Stimulated activated CD8-positive, alpha-beta memory T cell treated with anti-CD3 and anti-CD28 coated beads, Interleukin-4, amount 100 ng/mL, for 1 hour (primary cell): ENCODE results near the gene MYO1A.
"Not testable (repeated sequence)": the region's sequence is repeated elsewhere in the genome, so short reads cannot be mapped to it uniquely, and the experiment has no call there.

Experiments
- DNase-seq, 2 donors: peaks; one replicate each; pipeline ENCODE4 v3.0.0-alpha.2; 2020; ENCODE audit warnings: low read depth in 2 of 2, low spot score in 1 of 2

Gene MYO1A

DNA sequence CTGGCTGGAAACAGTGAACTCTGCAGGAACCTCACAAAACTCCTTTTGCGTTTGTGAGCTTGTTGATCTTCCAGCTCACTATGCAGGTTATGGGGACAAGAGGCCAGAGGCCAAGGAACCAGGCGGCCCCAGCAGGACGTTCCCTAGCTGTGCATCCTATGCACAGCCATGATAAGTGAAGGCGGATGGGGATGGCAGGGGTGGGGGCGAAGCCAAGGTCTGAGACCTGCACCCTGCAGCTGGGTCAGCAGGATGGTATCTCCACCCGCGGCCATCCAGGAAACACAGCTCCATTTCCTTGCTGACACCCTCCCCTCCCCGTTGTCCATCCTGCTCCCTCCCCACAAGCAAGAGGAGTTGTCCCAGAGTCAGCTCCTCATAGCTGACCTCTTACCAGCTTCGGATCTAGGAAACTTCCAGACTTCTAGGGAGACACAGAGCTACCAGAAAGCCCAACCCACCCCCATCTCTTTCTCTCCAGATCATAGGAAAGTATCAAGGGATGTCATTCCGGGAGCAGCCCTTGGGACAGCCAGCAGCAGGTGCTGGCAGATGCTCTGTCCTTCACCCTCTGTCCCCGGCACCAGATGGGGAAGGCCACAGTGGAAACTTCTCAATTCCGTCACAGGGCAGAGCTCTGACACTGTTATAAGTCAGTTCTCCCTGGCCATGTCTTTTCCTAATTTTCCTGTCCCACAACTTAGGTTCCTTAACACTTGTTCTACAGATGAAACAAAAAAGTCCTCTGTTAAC, 53.0 kb downstream of the MYO1A start:
- DNase-seq: no peak

DNA sequence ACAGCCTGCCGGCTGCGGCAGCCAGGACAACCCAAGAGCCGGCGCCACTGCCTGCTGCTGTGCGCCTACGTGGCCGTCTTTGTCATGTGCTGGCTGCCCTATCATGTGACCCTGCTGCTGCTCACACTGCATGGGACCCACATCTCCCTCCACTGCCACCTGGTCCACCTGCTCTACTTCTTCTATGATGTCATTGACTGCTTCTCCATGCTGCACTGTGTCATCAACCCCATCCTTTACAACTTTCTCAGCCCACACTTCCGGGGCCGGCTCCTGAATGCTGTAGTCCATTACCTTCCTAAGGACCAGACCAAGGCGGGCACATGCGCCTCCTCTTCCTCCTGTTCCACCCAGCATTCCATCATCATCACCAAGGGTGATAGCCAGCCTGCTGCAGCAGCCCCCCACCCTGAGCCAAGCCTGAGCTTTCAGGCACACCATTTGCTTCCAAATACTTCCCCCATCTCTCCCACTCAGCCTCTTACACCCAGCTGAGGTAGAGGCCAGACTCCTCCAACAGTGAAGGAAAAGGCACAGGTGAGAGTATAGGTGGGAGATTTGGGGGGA, 53.9 kb downstream of the MYO1A start:
- no peak for DNase-seq

DNA sequence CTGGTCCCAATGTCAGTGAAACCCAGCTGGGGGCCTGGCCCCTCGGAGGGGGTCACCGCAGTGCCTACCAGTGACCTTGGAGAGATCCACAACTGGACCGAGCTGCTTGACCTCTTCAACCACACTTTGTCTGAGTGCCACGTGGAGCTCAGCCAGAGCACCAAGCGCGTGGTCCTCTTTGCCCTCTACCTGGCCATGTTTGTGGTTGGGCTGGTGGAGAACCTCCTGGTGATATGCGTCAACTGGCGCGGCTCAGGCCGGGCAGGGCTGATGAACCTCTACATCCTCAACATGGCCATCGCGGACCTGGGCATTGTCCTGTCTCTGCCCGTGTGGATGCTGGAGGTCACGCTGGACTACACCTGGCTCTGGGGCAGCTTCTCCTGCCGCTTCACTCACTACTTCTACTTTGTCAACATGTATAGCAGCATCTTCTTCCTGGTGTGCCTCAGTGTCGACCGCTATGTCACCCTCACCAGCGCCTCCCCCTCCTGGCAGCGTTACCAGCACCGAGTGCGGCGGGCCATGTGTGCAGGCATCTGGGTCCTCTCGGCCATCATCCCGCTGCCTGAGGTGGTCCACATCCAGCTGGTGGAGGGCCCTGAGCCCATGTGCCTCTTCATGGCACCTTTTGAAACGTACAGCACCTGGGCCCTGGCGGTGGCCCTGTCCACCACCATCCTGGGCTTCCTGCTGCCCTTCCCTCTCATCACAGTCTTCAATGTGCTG, 54.6 kb downstream of the MYO1A start:
- no peak for DNase-seq

DNA sequence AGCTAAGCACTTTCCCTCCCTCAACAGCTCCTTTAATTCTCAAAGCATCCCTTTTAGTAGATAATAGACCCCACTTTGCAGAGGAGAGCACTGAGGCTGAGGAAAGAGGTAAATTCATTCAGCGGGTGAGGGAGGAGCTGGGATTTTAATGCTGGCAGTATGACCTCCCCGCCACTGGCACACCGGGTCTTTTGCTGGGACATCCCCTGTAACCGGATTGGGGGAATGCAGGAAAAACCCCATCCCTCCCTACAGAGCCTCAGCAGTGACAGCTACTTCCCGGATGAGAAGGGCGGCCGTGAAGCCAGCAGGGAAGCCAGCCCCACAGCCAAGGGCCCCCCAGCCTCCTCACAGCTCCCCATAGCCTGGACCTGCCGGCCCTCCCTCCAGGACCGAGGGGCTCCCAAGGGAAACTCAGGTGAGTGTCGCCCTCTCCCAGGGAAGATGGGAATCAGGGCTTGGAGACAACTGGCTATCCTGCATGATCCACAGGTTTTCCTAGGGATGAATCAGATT, 55.6 kb downstream of the MYO1A start:
- DNase-seq: no peak

DNA sequence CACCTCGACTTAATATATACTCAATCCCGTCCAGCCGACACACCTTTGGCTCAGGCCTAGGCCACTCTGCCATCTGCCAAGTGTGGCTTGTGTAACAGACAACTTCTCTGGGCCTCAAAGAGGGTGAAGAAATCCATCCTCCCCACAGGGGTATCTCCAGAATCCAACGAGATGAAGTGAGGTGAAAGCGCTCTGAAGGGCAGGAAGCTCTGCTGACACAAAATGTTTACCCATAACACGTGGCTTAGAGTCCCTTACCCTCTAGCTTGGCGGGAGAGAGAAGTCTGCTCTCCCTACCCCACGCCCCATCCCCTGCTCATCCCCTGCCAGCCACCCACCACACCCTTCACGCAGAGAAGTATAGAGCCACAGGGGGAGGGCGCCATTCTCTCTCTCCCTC, 56.6 kb downstream of the MYO1A start:
- DNase-seq: no peak

DNA sequence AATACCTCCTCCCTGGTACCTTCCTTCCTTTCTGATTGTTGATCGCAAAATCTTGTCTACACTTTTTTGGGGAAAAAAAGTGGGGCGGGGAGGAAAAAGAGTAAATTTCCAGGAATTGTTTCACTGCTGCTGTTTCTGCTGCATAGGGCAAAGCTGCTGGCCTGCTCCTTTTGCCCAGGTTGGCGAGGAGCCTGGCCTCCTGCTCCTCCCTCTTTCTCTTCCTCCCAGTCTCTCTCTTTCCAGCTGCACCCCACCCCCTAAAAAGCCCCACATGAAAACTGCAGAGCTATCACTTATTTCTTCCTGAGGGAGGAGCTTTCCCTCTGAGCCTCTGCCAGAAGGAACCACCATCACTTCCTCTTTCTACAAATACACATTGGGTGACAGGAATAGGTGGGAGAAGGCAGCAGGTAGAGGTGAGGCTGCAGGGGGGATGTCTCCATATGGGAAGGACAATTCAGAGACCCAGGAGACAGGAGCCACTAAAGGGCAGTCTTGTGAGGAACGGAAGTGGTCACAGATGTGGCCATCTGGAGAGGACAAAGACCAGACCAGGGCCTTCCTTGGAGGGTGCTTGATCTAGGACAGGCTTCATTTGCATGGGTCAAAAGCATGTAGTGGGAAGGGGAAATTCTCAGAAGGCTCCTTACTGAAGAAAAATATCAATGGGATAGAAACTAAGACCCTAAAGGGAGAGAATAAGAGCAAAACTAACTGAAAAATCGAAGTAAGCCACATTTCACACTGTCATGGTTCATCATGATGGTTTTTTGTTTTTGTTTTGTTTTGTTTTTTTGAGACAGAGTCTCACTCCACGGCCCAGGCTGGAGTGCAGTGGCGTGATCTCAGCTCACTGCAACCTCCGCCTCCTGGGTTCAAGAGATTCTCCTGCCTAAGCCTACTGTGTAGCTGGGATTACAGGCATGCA, 58.3 kb downstream of the MYO1A start:
- DNase-seq: no peak

DNA sequence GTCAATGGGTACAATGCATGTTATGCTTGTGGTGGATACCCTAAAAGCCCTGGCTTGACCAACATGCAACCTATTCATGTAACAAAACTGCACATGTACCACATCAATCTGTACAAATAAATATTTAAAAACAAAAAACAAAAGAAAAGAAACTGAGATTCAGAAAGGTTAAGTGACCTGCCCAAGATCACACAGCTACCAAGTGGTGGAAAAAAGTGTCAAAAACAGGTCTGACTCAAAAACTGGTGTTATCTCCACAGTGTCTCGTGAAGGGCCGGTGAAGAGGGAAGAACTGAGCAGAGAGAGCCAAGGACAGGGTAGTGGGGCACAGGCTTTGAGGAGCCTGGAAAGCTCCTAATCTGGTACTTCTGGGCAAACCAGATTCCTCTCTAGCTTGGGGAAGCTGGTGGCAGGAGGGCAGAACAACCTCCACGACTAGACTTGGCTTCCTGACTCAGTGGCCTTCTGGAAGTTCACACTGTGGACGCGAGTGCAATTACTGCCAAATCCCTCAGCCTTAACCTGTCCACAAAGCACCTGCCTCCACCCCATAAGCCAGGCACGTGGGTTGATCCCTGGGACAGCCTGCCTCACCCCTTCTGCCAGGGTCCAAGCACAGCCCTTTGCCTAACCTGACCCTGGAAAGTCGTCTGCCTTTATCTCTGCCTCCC, 59.1 kb downstream of the MYO1A start:
- no peak for DNase-seq

DNA sequence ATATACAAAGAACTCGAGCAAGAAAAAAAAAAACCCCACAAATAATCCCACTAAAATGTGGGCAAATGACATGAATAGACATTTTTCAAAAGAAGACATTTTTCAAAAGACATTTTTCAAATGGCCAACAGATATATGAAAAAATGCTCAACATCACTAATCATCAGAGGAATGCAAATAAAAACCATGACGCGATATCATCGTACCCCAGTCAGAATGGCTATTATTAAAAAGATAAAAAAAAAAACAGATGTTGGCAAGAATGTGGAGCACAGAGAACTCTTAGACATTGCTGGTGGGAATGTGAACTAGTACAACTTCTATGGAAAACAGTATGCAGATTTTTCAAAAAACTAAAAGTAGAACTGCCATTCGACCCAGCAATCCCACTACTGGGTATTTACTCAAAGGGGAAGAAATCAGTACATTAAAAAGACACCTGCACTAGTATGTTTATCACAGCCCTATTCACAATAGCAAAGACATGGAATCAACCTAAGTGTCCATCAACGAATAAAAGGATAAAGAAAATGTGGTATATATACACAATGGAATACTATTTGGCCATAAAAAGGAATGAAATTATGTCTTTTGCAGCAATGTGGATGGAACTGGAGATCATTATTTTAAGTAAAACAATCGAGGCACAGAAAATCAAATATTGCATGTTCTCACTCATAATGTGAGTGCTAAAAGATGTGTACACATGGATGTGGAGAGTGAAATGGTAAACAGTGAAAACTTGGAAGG, 59.9 kb downstream of the MYO1A start:
- DNase-seq: no peak

DNA sequence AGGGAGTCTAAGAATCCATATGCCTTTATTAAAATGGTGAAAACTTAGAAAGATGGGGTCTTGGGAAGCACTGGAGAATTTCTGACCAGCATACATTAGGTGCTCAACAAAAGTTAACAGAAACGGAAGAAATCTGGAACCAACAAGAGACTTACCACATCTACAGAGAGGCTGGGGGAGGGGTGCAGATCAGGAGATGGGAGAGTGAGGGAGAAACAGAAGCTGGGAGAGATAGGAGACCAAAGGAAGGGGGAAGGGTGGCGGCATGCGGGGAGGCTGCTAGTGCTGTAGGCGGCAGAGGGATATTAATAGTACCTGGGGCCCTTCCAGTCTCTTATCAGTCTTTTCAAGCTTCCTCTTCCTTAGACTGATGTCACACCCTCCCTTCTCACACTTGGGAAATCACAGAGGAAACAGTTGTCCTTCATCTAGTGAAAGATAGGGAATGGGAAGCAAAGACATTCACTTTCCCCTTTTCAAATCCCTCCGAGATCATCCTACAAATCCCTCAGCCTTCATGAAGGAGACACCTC, 61.7 kb downstream of the MYO1A start:
- DNase-seq: no peak

DNA sequence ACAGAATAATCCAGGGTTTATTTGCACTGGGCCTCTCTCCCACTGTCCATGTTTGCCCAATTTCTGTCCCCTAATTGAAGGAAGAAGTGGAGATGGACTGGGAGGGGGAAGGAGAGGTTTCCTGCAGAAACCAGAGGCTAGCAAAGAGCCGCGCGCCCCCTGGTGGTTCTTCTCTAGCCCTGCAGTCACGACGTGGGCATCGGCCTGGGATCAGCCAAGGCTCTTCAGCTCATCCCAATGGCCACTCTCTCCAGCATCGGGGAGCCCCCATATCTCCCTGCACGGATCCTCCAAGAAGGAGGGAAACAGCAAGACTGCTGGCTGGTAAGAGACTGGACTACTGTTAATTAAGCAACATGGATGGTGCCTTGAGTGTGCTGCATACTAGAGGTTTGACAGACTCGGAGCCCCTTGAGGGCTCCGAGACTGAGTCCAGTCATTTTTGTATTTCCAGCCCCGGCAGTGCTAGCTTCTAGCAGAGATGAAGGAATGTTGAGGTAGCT, 62.3 kb downstream of the MYO1A start:
- DNase-seq: peak; percentile 53 to 54

DNA sequence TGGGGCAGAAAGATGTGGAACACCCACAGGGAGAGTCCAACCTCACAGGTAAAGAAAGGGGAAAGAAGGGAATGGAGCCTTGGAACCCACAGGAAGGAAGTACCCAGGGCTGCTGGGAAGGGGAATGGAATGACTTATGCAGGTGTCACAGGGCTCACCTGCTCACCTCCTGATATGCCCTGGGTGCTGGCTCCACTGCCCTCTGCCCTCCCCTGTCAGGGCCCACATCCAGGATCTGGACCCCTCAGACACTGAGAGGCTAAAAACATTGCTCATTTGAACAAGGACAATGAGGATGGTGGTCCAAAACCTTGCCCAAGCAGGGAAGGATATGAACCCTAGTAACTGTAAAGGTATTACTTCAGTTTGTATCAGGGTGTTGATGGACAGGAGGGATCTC, 62.9 kb downstream of the MYO1A start:
- DNase-seq: no peak

DNA sequence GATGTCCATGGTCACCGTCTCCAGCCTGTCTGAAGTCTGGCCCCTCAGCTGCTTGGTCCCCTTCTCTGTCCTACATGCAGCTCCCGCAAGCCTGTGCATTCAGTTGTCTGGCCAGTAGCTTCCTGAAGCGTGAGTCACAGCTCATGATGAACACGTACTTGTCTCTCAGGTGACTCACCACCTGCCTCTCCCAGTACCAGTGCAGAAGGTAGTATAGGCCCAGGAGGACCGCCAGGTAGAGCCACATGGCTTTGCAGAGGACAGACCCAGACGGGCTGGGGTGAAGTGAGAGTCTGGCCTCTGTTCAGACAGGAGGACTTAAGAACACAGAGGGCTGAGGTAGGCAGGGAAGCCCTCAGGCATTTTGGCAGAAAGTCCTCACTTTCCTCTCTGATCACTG, 64.2 kb downstream of the MYO1A start:
- DNase-seq: not testable (repeated sequence)

DNA sequence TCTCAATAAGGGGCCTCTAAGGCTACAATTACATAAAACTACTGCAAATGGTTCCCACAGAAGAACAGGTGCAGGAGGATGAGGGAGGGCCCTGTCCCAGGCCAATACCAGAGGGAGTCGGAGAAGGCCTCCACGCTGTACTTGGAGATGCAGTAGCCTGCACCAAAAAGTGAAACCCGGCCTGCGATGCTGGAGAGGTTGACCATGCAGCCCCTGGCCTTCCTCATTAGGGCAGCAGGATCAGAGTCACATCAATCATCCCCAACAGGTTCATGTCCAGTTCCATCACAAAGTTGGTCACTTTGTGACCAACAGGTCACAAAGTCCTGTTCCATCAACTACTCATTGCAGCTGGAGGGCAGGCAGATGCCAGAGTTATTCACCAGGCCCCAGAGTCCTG, 66.5 kb downstream of the MYO1A start:
- DNase-seq: no peak

DNA sequence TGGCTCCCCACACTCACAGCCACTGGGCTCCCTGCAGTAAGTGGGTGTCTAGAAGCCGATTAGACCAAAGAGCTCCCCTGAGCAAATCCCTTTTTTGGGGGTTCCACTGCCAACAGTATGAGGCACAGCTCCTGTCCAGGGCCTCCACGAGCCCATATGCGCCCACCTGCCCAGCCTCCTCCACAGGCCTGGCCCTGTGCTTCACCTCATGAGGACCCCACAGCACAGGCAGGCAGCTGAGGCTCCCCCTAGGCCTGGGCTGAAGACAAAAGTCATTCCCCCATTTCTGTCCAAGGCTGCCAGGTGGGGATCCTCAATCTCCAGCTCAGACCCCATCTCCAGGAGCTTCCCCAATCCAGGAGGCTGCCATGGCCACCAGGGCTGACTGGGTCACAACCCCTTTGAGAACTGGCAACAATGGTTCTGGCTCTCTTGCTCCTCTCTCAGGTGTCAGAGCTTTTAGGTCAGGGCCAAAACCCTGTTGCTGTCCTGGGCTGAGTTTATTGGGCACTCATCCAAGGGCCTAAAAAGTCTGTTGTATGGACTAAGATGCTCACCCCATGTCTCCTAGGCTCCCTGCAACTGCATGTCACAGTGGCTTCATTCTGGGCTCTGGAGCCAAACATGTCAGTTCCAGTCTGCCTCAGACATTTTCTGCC, 67.2 kb downstream of the MYO1A start:
- not testable (repeated sequence) for DNase-seq

DNA sequence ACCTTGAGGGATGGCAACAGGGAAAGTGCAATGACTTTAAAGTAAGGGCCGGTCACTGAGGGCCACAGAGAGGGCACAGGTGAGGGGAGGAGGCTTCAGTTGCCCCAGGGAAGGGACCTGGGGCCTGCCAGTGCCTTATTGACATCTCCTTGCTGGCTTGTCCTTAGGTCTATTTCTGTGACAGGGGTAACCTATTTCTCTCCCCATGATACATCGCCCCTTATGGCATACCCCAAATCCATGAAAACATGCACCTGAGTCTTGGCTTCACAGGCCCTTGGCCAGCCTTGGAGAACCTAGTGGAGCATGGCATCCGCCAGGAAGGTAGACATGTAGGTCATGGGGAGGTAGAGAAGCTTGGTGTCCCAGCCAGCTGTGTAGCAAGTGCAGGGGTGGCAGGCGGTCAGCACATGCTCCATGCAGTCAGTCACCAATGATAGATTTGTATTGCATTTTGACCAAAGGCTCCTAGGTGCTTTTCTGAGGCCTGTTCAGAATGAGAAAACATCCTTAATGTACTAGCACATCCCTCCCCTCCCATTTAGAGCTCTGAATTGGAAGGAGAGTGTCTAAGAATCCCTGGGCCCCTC, 68.9 kb downstream of the MYO1A start:
- DNase-seq: no peak

DNA sequence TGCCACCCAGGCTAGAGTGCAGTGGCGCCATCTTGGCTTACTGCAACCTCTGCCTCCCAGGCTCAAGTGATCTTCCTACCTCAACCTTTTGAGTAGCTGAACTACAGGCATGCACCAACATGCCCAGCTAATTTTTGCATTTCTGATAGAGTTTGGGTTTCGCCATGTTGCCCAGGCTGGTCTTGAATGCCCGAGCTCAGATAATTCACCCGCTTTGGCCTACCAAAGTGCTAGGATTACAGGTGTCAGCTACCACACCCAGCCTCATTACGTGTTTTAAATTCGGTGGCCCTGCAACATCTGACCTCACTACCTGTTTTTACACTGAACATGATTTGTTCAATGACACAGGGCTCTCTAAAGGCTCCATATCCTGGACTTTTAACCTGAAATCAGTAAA, 69.7 kb downstream of the MYO1A start:
- no peak for DNase-seq

DNA sequence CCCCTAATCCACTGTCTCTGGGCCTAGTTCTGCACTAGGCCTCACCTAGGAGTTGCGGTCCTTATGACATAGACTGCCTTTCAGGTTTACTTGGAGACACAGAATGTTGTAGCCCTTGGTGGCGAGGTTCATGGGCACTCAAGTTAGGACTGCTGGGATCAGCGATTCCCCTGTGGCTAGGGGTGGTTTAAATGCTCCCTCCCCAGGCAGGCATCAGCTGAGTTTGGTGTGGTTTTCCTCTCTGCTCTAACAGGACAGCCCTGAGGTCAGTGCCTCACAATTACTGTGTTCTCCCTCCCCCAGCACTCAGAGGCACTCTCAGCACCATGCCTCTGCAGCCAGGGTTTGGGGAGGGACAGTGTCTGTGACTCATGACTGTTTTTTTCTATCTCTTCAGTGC, 70.3 kb downstream of the MYO1A start:
- DNase-seq: no peak
